ENCODE measurements around the gene LYPD6. TPM values are rescaled to one million over a fixed set of nuclear protein-coding genes. Genes with fewer than 3 reads are reported as not detected.

Gene LYPD6
- total and polyA plus RNA-seq, 10 donors, result 0.05 to 2.3 (median 0.41) TPM

DNA sequence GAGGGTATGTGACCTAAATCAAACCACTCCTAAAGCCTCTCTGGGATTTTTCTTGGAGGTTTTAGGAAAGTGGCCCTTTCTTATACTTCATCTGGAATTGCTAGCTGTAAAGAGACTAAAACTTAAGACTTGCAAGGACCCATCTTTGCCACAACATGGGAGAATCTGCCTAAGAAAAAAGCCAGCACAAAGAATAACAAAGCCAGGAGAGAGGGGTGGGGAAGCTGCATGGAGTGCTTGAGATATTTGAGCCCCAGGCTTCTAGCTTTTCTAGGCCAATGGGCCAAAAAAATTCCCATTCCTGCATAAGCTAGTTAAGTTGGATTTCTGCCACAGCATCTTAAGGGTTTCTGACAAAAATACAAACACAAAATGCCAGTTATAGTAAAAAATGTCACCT lies 38.5 kb upstream of the LYPD6 start:
- H3K36me3 ChIP-seq, result no peaks in the 10 kb centered on the region
- no peak for DNase-seq
- no peaks in the 10 kb centered on the region for H3K27me3 ChIP-seq (replicated peaks in 1 of 7)
- no peaks in the 10 kb centered on the region for H3K4me1 ChIP-seq
- H3K27ac ChIP-seq, result no peak overlapping the region
- intact Hi-C loops (cut with DNase I; ENCODE audit: low total_unique reads), result no loop called here
- no peaks in the 10 kb centered on the region for H3K9me3 ChIP-seq
- H3K4me3 ChIP-seq, result no peak overlapping the region
- TF ChIP-seq POLR2AphosphoS5 (IDR thresholded peaks at IDR 0.05) (no peak), POLR2A (IDR thresholded peaks at IDR 0.05) (no peak)
- TF ChIP-seq, protein P1, sequence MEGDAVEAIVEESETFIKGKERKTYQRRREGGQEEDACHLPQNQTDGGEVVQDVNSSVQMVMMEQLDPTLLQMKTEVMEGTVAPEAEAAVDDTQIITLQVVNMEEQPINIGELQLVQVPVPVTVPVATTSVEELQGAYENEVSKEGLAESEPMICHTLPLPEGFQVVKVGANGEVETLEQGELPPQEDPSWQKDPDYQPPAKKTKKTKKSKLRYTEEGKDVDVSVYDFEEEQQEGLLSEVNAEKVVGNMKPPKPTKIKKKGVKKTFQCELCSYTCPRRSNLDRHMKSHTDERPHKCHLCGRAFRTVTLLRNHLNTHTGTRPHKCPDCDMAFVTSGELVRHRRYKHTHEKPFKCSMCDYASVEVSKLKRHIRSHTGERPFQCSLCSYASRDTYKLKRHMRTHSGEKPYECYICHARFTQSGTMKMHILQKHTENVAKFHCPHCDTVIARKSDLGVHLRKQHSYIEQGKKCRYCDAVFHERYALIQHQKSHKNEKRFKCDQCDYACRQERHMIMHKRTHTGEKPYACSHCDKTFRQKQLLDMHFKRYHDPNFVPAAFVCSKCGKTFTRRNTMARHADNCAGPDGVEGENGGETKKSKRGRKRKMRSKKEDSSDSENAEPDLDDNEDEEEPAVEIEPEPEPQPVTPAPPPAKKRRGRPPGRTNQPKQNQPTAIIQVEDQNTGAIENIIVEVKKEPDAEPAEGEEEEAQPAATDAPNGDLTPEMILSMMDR (IDR thresholded peaks at IDR 0.05 in 8 of 11, conservative IDR thresholded peaks at IDR 0.05 in 3 of 11), result no peak

DNA sequence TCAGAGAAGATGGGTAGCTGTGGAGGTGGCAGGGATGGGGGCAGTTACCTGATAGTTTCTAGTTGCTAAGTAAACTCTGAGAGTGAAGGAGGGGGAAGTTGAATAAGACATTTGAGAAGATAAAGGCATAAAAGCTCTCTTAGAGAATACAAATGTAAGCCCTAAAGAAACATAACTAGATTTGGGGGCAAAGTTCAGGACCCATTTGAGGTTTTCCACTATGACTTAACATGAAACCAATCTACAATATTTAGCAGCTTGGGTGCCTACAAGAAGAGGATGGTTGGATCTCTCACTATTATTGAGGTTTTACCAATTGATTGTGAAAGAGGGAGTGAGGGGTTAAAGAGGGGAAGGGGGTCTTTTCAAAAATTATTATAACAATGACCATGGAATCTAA lies 34.4 kb upstream of the LYPD6 start:
- Histone ChIP-seq H3K9me3 (no peaks in the 10 kb centered on the region), H3K4me1 (no peaks in the 10 kb centered on the region), H3K4me3 (no peak overlapping the region), H3K27ac (no peak overlapping the region), H3K36me3 (no peaks in the 10 kb centered on the region), H3K27me3 (replicated peaks in 1 of 7) (no peaks in the 10 kb centered on the region)
- no peak for DNase-seq
- intact Hi-C loops (cut with DNase I; ENCODE audit: low total_unique reads), result no loop called here
- TF ChIP-seq POLR2A (IDR thresholded peaks at IDR 0.05) (no peak), POLR2AphosphoS5 (IDR thresholded peaks at IDR 0.05) (no peak)
- TF ChIP-seq, protein P1 (IDR thresholded peaks at IDR 0.05 in 8 of 11, conservative IDR thresholded peaks at IDR 0.05 in 3 of 11), result no peak

DNA sequence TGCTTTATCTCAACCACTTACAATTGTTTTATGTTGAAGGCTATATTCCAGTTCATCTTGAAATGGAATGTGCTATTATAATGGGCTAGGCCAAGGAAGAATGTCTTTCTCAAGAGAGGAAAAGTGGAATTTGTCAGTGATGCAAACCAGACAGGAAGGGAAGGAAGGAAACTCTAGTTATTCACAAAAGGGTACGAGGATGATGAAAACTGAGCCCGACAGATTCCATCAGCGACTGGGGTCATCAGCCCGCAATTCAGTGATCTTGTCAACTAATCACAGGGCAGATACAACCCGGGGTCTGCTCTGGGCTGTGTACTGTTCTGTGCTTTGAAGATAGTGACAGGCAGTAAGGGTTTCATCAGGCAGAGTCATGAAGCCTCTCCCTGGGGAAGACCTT lies 23.4 kb upstream of the LYPD6 start:
- no peaks in the 10 kb centered on the region for H3K9me3 ChIP-seq
- H3K4me1 ChIP-seq, result no peaks in the 10 kb centered on the region
- WGBS, 5 donors, result 28 to 40% (median 39%) methylated on average over 5 of the region's 5 CpGs
- no peaks in the 10 kb centered on the region for H3K36me3 ChIP-seq
- TF ChIP-seq, protein P1 (IDR thresholded peaks at IDR 0.05 in 8 of 11, conservative IDR thresholded peaks at IDR 0.05 in 3 of 11), result no peak
- TF ChIP-seq POLR2A (IDR thresholded peaks at IDR 0.05), result no peak
- no peak for TF ChIP-seq POLR2AphosphoS5 (IDR thresholded peaks at IDR 0.05)
- H3K4me3 ChIP-seq, result no peak overlapping the region
- peaks cover 0 to 14% (median 0%) of the 10 kb centered on the region in 7 donors for H3K27me3 ChIP-seq (replicated peaks in 1 of 7)
- H3K27ac ChIP-seq, result no peak overlapping the region
- intact Hi-C loops (cut with DNase I; ENCODE audit: low total_unique reads), result no loop called here
- DNase-seq, result no peak

DNA sequence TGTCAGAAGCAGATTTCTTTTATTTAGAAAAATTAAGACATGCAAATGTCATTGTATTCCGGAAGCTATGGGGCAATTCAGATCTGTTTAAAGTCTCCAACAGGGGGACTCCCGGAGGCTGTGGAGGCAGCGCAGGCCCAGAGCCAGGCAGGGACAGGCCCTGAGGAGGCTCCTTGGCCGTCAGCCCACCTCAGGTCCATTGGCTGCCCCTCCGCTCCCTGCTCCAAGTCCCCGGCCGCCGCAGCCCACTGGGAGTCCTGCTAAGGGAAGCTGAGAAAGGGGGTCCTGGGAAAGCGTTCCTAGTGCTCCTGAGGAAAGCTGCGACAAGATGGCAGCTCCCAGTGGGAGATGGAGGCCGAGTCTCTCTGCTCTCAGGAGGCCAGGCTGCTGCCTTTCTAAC lies 20.0 kb upstream of the LYPD6 start:
- H3K27me3 ChIP-seq (replicated peaks in 1 of 7), result peaks cover 0 to 34% (median 0%) of the 10 kb centered on the region in 7 donors
- no peak for DNase-seq
- intact Hi-C loops (cut with DNase I; ENCODE audit: low total_unique reads), result no loop called here
- H3K36me3 ChIP-seq, result no peaks in the 10 kb centered on the region
- H3K4me1 ChIP-seq, result peaks cover 0 to 5% (median 0%) of the 10 kb centered on the region in 6 donors
- H3K27ac ChIP-seq, result no peak overlapping the region
- TF ChIP-seq POLR2AphosphoS5 (IDR thresholded peaks at IDR 0.05), result no peak
- no peak for TF ChIP-seq POLR2A (IDR thresholded peaks at IDR 0.05)
- TF ChIP-seq, protein P1 (IDR thresholded peaks at IDR 0.05 in 8 of 11, conservative IDR thresholded peaks at IDR 0.05 in 3 of 11), result no peak
- no peaks in the 10 kb centered on the region for H3K9me3 ChIP-seq
- no peak overlapping the region for H3K4me3 ChIP-seq
- 82 to 91% (median 90%) methylated on average over 10 to 11 of the region's 11 CpGs for WGBS, 5 donors

Data from spleen (tissue), 11 donors.